ENCODE results near the gene FXYD6. TPM values are rescaled to one million over a fixed set of nuclear protein-coding genes. Genes with fewer than 3 reads are reported as not detected.

The FXYD6 gene
- total and polyA plus RNA-seq, 3 donors from 2014 or later, result 186 to 439 (median 191) TPM

DNA sequence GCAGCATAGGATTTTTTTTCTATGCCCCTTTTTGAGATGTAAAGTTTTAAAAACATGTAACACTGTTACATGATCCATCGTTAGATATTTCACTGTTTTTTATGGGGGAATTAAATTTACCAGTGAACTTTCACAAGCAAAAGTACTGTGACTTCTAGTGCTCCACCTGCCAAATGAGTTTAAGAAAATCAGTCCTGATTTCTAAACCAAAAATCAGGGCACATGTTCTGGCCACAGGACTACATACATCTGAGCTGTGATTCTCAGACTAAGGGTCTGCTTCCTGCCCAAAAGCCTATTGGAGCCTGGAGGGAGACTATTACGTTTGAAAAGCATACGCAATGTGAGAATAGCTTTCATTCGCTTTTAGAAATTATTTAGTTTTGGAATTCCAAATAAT, 30.3 kb upstream of the FXYD6 start:
- no peak overlapping the region for H3K27ac ChIP-seq
- intact Hi-C loops (cut with DNase I; ENCODE audit: low total_unique reads), result no loop called here
- DNase-seq, result no peak
- TF ChIP-seq, protein P1, sequence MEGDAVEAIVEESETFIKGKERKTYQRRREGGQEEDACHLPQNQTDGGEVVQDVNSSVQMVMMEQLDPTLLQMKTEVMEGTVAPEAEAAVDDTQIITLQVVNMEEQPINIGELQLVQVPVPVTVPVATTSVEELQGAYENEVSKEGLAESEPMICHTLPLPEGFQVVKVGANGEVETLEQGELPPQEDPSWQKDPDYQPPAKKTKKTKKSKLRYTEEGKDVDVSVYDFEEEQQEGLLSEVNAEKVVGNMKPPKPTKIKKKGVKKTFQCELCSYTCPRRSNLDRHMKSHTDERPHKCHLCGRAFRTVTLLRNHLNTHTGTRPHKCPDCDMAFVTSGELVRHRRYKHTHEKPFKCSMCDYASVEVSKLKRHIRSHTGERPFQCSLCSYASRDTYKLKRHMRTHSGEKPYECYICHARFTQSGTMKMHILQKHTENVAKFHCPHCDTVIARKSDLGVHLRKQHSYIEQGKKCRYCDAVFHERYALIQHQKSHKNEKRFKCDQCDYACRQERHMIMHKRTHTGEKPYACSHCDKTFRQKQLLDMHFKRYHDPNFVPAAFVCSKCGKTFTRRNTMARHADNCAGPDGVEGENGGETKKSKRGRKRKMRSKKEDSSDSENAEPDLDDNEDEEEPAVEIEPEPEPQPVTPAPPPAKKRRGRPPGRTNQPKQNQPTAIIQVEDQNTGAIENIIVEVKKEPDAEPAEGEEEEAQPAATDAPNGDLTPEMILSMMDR (IDR thresholded peaks at IDR 0.05), result no peak
- no peak for TF ChIP-seq POLR2A (IDR thresholded peaks at IDR 0.05)
- no peaks in the 10 kb centered on the region for H3K36me3 ChIP-seq (ENCODE audit: low read depth, missing control alignments)
- H3K27me3 ChIP-seq, result no peaks in the 10 kb centered on the region
- H3K4me1 ChIP-seq, result peaks cover 12% of the 10 kb centered on the region
- H3K9me3 ChIP-seq, result no peaks in the 10 kb centered on the region
- 62 to 79% methylated on average over 4 of the region's 4 CpGs for WGBS, 2 donors
- no peak overlapping the region for H3K4me3 ChIP-seq

DNA sequence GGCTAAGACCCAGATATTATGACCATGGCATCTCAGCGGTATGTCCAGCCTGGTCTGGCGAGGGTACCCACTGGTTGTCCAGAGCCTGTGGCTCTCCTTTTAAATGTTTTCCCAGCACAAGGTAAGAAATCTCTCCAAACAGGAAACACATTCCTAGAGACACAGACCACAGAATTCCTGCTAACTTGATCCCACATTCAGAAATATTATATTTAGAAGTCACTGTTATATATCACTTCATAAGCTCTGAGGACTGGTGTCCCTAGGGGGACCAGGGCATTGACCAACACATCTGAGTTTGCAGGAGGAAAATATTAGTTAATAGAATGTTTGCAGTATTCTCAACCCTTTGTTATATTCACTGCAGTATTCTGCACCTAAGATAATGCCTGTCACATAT, 29.7 kb upstream of the FXYD6 start:
- Histone ChIP-seq H3K27me3 (no peaks in the 10 kb centered on the region), H3K9me3 (no peaks in the 10 kb centered on the region), H3K4me3 (no peak overlapping the region), H3K4me1 (peaks cover 12% of the 10 kb centered on the region), H3K27ac (no peak overlapping the region), H3K36me3 (ENCODE audit: low read depth, missing control alignments) (no peaks in the 10 kb centered on the region)
- TF ChIP-seq, protein P1 (IDR thresholded peaks at IDR 0.05), result no peak
- TF ChIP-seq POLR2A (IDR thresholded peaks at IDR 0.05), result no peak
- DNase-seq, result no peak
- WGBS, 2 donors, result 92 to 100% methylated on average over 2 of the region's 2 CpGs
- intact Hi-C loops (cut with DNase I; ENCODE audit: low total_unique reads), result no loop called here

DNA sequence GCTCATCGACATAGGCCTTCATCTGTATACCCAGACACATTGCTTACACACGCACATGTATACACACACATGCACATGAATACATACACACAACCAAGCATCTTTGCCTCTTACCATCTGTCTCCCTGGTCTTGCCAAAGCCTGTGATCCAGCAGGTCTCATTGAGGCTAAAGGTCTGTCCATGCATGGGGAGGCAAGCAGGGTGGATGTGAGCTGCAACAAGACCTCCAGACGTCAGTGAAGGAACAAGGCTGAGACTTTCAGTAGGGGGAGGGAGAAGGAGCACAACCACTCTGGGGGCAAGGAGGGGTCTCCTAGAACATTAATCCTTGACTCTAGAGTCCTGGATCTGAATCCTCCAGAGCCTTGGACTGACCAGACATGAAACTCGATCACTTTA, 29.1 kb upstream of the FXYD6 start:
- Histone ChIP-seq H3K4me1 (peaks cover 12% of the 10 kb centered on the region), H3K9me3 (no peaks in the 10 kb centered on the region), H3K27ac (no peak overlapping the region), H3K4me3 (no peak overlapping the region), H3K36me3 (ENCODE audit: low read depth, missing control alignments) (no peaks in the 10 kb centered on the region), H3K27me3 (no peaks in the 10 kb centered on the region)
- no peak for DNase-seq
- intact Hi-C loops (cut with DNase I; ENCODE audit: low total_unique reads), result no loop called here
- 81 to 93% methylated on average over 4 of the region's 4 CpGs for WGBS, 2 donors
- TF ChIP-seq POLR2A (IDR thresholded peaks at IDR 0.05), result no peak
- TF ChIP-seq, protein P1 (IDR thresholded peaks at IDR 0.05), result no peak

DNA sequence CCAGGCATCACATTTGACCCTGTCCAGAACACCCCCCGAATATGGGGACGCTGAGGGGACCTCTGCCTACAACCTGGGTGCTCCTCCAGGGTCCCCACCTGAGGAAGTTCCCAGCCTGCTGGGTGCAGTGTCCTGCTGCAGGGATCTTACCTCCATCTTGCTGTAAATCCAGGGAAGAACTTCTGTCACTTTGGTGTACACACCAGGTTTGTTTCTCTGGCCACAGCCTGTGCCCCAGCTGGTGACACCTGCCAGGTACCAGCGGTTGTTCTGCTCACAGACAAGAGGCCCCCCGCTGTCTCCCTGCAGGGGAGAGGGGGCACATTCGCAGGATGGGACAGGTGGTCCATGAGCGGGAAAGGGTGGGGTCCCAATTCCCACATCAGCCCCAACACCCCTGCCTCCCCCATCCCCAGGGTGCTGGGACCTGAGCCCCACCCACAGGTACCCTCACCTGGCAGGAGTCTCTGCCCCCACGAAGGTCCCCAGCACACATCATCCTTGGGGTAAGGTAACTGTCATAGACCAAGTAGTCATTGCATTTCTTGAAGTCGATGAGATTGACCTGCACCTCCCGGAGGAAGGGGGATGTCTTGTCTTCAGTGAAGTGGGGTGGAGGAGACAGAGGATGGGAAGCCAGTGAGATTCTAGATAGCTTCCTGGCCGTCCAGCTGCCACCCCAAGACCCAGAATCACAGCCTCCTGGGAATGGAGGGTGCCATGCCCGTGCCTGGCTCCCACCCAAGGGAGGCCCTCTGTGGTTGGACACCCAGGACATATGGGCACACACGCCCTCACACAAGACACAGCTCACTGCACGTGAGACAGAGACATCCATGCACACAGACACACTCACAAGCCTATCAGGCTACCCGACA, 27.3 kb upstream of the FXYD6 start:
- intact Hi-C loops (cut with DNase I; ENCODE audit: low total_unique reads), result no loop called here
- Histone ChIP-seq H3K4me3 (no peak overlapping the region), H3K36me3 (ENCODE audit: low read depth, missing control alignments) (no peaks in the 10 kb centered on the region), H3K27me3 (no peaks in the 10 kb centered on the region), H3K9me3 (no peaks in the 10 kb centered on the region), H3K4me1 (no peaks in the 10 kb centered on the region), H3K27ac (no peak overlapping the region)
- no peak for DNase-seq
- 90 to 92% methylated on average over 8 to 14 of the region's 14 CpGs for WGBS, 2 donors
- TF ChIP-seq, protein P1 (IDR thresholded peaks at IDR 0.05), result no peak
- no peak for TF ChIP-seq POLR2A (IDR thresholded peaks at IDR 0.05)

Data from testis (tissue), 3 donors.